Neural cell (in vitro differentiated cells): Measurements from ENCODE around the gene EPHX1. TPM values are rescaled to one million over a fixed set of nuclear protein-coding genes. Genes with fewer than 3 reads are reported as not detected.

Experiments used
- H2AFZ ChIP-seq: fragments of 200-600, 300-800 bp; sonication (generic), shearing (Covaris generic); 2 replicates; pipeline ENCODE4 v1.6.0; 2014; ENCODE audit warnings: low read depth, mild to moderate bottlenecking, antibody characterized with exemption, low read length, moderate library complexity
- H3F3A ChIP-seq: fragments of 200-600 bp; shearing (Covaris generic); 2 replicates; pipeline ENCODE4 v1.6.1; 2016; ENCODE audit warnings: mild to moderate bottlenecking, moderate library complexity, mixed read lengths, antibody characterized with exemption, low read length; ENCODE audit not compliant: insufficient read depth, poor library complexity, severe bottlenecking
- H3K27ac ChIP-seq: fragments of 200-600, 300-800 bp; sonication (generic), shearing (Covaris generic); 2 replicates; pipeline ENCODE4 v1.5.1; 2014; ENCODE audit warnings: mild to moderate bottlenecking, low read length, moderate library complexity
- H3K27me3 ChIP-seq: fragments of 300-800, 200-600 bp; sonication (generic), shearing (Covaris generic); 2 replicates; pipeline ENCODE4 v1.6.0; 2014; ENCODE audit warnings: mild to moderate bottlenecking, low read depth, low read length, moderate library complexity; ENCODE audit not compliant: insufficient read depth
- H3K36me3 ChIP-seq: fragments of 300-800, 200-600 bp; sonication (generic), shearing (Covaris generic); 2 replicates; pipeline ENCODE4 v1.5.1; 2014; ENCODE audit warnings: mild to moderate bottlenecking, antibody characterized with exemption, low read length, moderate library complexity; ENCODE audit not compliant: insufficient read depth
- H3K4me2 ChIP-seq: fragments of 300-800, 200-600 bp; sonication (generic), shearing (Covaris generic); 2 replicates; pipeline ENCODE4 v1.6.0; 2014; ENCODE audit warnings: mild to moderate bottlenecking, low read length
- H3K4me3 ChIP-seq: fragments of 300-800, 200-600 bp; sonication (generic), shearing (Covaris generic); 2 replicates; pipeline ENCODE4 v1.5.1; 2014; ENCODE audit warnings: mild to moderate bottlenecking, low read length, moderate library complexity
- H3K79me2 ChIP-seq: fragments of 200-600 bp; shearing (Covaris generic); replicated peaks from 2 replicates; pipeline ENCODE4 v1.6.0; 2014; ENCODE audit warnings: mild to moderate bottlenecking, low read length, moderate library complexity; ENCODE audit not compliant: insufficient read depth
- H3K9ac ChIP-seq: fragments of 300-800, 200-600 bp; sonication (generic), shearing (Covaris generic); 2 replicates; pipeline ENCODE4 v1.6.1; 2016; ENCODE audit warnings: mild to moderate bottlenecking, low read length, mixed read lengths
- H3K9me2 ChIP-seq: fragments of 200-600 bp; shearing (Covaris generic); 2 replicates; pipeline ENCODE4 v1.6.1; 2016; ENCODE audit warnings: mild to moderate bottlenecking, low read length, mixed read lengths; ENCODE audit not compliant: insufficient read depth
- H3K9me3 ChIP-seq: fragments of 200-600, 300-800 bp; sonication (generic), shearing (Covaris generic); 2 replicates; pipeline ENCODE4 v1.6.1; 2016; ENCODE audit warnings: mild to moderate bottlenecking, mixed run types, low read length, moderate library complexity, mixed read lengths
- H4K20me1 ChIP-seq: fragments of 200-600 bp; shearing (Covaris generic); 2 replicates; pipeline ENCODE4 v1.6.1; 2016; ENCODE audit warnings: mild to moderate bottlenecking, mixed run types; ENCODE audit not compliant: insufficient read depth
- CTCF ChIP-seq: fragments of 450-650 bp; IDR thresholded peaks from 2 replicates; pipeline ENCODE4 v1.5.1; 2014; ENCODE audit warnings: antibody characterized with exemption, mild to moderate bottlenecking, moderate library complexity; ENCODE audit not compliant: poor library complexity, severe bottlenecking
- EP300 ChIP-seq: fragments of 450-650 bp; conservative IDR thresholded peaks from 2 replicates; pipeline ENCODE4 v1.6.1; 2014; ENCODE audit warnings: antibody characterized with exemption, mild to moderate bottlenecking, moderate library complexity; ENCODE audit not compliant: poor library complexity, severe bottlenecking
- EZH2 ChIP-seq: fragments of 200-600, 300-800 bp; shearing (Covaris generic), sonication (generic); IDR thresholded peaks from 2 replicates; pipeline ENCODE4 v1.6.1; 2014; ENCODE audit warnings: antibody characterized with exemption, low read length, borderline replicate concordance, mild to moderate bottlenecking; ENCODE audit not compliant: insufficient read depth, poor library complexity, severe bottlenecking
- MXI1 ChIP-seq: fragments of 450-650 bp; conservative IDR thresholded peaks from 2 replicates; pipeline ENCODE4 v1.6.1; 2014; ENCODE audit warnings: antibody characterized with exemption, mild to moderate bottlenecking; ENCODE audit not compliant: poor library complexity, severe bottlenecking
- POLR2AphosphoS5 ChIP-seq: IDR thresholded peaks from 2 replicates; pipeline ENCODE4 v1.6.1; 2012
- RAD21 ChIP-seq: fragments of 450-650 bp; conservative IDR thresholded peaks from 2 replicates; pipeline ENCODE4 v1.6.1; 2014; ENCODE audit warnings: antibody characterized with exemption, mild to moderate bottlenecking, moderate library complexity
- REST ChIP-seq: IDR thresholded peaks from 2 replicates; pipeline ENCODE4 v1.6.1; 2012; ENCODE audit warnings: borderline replicate concordance
- SMC3 ChIP-seq: fragments of 450-650 bp; conservative IDR thresholded peaks from 2 replicates; pipeline ENCODE4 v1.6.1; 2014; ENCODE audit warnings: antibody characterized with exemption, mild to moderate bottlenecking, moderate library complexity; ENCODE audit not compliant: poor library complexity
- TAF1 ChIP-seq: IDR thresholded peaks from 2 replicates; pipeline ENCODE4 v1.6.1; 2012; ENCODE audit warnings: low read depth
- polyA plus RNA-seq: library from polyadenylated mRNA; depleted of rRNA; stranded (reverse); fragments of >200 nt; gene quantifications from 2 replicates; pipeline ENCODE4 v1.2.3, GENCODE V29; 2014

EPHX1 gene
- polyA plus RNA-seq, 1 donor from 2014 or later = 8.7 TPM

GRCh38 chr1:225877580-225877979, 67.7 kb downstream of the EPHX1 start:
- H3K79me2 ChIP-seq = no peaks in the 10 kb centered on the region
- no peak overlapping the region for H2AFZ ChIP-seq
- H3F3A ChIP-seq = no peaks in the 10 kb centered on the region
- H3K9me3 ChIP-seq = no peaks in the 10 kb centered on the region
- TF ChIP-seq EZH2 (no peak), SMC3 (no peak), EP300 (no peak), POLR2AphosphoS5 (no peak), REST (no peak), CTCF (no peak), MXI1 (no peak), RAD21 (no peak), TAF1 (no peak)
- peaks cover 22% of the 10 kb centered on the region for H3K27me3 ChIP-seq
- H4K20me1 ChIP-seq = no peaks in the 10 kb centered on the region
- no peaks in the 10 kb centered on the region for H3K36me3 ChIP-seq
- no peaks in the 10 kb centered on the region for H3K9me2 ChIP-seq
- no peak overlapping the region for H3K9ac ChIP-seq
- no peak overlapping the region for H3K27ac ChIP-seq
- no peak overlapping the region for H3K4me3 ChIP-seq
- no peak overlapping the region for H3K4me2 ChIP-seq

GRCh38 chr1:225878282-225878681, 68.4 kb downstream of the EPHX1 start:
- no peak overlapping the region for H3K4me3 ChIP-seq
- no peak overlapping the region for H2AFZ ChIP-seq
- H3K36me3 ChIP-seq = no peaks in the 10 kb centered on the region
- H3K79me2 ChIP-seq = no peaks in the 10 kb centered on the region
- no peak overlapping the region for H3K4me2 ChIP-seq
- H3K9ac ChIP-seq = no peak overlapping the region
- H3K9me3 ChIP-seq = no peaks in the 10 kb centered on the region
- peaks cover 29% of the 10 kb centered on the region for H3K27me3 ChIP-seq
- H3F3A ChIP-seq = no peaks in the 10 kb centered on the region
- no peak for TF ChIP-seq RAD21
- TF ChIP-seq TAF1 = no peak
- TF ChIP-seq MXI1 = no peak
- TF ChIP-seq SMC3 = no peak
- no peak for TF ChIP-seq REST
- no peaks in the 10 kb centered on the region for H4K20me1 ChIP-seq
- no peak overlapping the region for H3K27ac ChIP-seq
- no peaks in the 10 kb centered on the region for H3K9me2 ChIP-seq
